Stimulated activated CD8-positive, alpha-beta memory T cell treated with anti-CD3 and anti-CD28 coated beads, Interleukin-7, amount 100 ng/mL, for 1 hour (primary cell): ENCODE results near the gene ANKMY2.
"Not testable (repeated sequence)": the region's sequence is repeated elsewhere in the genome, so short reads cannot be mapped to it uniquely, and the experiment has no call there.

ENCODE experiments used
- DNase-seq, 2 donors: peaks; one replicate each; pipeline ENCODE4 v3.0.0-alpha.2; 2020; ENCODE audit warnings: low read depth in 2 of 2

The ANKMY2 gene

DNA sequence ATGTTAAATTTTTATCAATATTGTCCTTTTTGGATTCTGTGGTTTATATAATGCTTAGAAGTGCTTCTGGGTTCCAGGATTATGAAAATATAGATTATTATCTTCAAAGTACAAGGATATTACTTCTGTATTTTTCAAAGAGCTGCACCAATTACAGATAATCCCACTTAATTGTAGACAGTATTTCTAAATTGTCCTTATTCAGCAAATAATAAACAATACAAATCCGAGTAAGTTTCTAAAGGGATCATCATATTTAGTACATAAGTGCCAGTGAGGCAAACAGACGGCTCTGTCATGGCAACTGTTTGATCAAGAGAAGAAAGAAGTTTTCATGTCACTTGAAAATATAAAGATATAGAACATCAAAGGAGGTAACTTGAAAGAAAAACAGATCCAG is 19.2 kb downstream of the ANKMY2 start:
- DNase-seq = no peak

DNA sequence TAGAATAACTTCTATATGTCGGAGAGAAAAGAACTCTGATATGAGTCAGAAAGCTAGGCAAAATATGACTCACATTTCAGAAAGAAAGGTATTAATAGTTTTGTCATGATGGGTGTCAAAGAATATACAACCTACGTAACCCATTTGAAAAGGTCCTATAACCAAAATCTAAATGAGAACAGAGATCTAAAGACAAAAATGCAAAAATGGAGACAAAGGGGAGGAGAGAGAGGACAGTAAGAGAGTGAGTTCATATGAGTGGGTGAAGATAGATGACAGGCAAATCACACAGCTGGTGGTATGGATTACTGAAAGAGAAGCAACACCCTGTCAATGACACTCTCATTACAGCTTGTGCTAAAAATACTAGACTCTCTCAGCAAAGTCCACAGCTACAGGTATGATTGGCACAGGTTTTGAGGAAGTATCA is 25.6 kb downstream of the ANKMY2 start:
- no peak for DNase-seq

DNA sequence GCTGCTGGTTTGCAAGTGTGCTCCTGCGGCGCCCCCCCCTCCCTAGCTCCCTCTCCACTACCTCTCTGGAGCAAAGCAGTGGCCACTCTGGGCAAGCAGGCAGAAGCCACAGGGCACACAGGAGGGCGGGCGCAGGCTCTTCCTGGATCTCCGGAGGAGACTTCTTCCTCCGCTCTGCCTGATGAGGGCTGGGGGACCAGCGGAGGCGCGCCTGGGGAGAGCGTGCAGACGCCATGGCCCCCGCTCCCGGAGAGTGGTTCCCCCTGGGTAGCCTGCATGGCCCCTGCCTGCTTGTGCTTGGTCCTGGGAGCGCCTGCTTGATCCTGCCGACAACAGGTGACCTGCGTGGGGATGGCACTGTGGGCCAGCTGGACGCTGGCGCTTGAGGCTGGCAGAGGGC is 29.0 kb downstream of the ANKMY2 start:
- no peak for DNase-seq

DNA sequence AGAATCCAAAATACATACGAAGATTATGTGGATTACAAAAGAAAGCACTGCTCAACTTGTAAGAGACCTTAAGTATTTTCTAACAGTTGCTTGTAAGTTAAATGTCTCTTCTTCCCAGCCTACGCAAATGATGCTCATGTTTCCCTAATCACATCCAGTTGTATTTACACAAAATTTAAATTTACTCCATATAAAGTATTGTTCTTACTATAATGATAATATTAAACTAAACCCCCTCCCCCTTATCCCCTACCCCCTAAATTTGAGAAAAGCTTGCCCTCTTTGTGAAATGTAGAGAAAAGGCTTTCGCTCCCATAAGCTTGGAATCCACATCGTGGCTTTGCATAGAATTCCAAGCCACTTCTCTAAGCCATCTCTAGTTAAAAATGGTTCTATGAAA is 29.4 kb downstream of the ANKMY2 start:
- DNase-seq = no peak

DNA sequence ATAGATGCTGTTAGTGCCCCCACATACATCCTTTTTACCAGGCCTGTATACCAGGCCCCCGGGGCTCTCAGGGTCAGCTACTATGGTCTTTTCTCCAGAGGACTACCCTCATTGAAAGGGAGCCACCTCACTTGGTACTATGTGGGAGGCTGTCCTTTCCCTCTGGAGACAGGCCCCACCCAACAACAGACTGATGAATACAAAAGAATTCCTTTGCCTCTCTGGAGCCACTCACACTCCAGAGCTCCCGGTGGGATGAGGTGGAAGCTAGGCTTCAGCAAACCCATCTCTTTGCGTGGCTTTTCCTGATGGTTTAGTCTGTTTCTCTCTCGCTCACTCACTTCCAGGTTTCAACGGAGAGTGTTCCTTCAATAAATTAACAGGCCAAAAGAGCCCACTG is 30.3 kb downstream of the ANKMY2 start:
- no peak for DNase-seq

DNA sequence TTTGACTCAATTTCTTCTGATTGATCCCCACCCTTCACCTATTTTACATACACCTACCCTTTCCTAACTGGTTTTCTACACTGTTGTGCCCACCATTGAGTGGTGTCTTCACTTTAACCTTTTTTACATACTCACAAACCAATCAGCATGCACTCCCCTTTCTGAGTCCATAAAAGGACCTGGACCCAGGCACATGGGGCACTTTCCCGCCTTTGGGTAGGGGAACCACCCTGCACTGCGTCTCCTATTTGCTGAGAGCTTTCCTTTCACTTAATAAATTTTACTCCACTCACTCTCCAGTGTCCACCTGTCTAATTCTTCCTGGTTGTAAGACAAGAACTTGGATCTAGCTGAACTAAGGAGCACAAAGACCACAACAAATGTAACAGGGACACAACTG is 33.8 kb downstream of the ANKMY2 start:
- no peak for DNase-seq

DNA sequence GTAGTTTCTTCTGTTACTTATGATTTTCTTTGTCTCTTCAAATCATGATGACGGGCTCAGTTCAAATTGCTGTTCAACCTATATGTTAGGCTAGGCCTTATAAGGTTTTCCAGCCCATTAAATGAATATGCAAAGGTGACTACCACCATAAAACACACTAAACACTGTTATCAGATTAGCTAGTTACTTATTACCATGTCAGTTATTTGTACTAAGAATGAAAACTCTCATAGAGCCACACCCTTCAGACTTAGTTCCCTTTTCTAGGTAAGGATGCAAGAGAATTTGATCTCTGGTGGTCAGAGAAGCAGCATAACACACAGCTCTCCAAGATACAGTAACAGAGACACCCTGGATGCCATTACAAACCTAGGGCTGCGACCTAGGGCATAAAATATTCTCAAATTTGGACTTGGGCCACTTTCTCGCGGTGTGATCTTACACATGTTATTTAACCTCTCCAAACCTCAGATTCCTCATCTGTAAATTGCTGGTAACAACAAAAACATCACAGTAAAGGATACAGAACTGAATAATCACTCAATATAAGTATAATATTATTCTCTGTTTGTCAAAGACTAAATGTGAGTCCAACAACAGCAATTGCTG is 35.6 kb downstream of the ANKMY2 start:
- DNase-seq = no peak

DNA sequence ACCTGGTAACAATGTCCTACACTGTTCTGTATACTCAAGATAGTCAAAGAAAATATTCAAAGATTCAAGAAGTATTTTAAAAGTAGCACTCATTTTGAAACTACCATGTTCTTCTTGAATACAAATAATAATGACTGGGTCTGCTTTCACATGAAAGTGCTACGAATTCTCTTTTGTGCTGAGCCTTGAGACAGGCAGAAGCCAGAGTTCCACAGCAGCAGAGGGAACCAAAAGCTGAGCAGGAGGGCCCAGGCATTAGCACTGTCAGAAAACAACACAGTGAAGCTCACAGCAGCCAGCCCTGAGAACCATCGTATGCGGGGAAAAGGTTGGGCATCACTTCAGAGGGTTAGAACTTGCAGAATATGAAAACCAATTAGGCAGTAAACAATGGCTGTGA is 38.9 kb downstream of the ANKMY2 start:
- DNase-seq = no peak

DNA sequence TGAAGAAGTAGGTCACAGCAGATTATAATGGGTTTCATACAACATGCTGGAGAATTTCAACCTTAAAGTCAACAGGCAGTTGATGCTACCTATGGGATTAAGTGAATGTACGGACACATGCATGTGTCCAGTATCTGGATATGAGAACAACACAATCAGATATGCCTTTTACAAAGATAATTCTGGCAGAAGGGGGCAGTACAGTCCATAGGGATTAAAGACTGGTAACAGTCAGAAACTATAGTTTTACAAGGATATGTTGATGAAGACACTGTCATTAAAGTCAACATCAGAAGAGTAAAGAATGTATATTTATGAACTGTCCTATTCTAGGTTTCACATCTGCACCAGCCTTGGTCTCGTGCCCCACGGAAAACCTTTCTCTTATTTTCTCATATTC is 41.5 kb downstream of the ANKMY2 start:
- DNase-seq = no peak

DNA sequence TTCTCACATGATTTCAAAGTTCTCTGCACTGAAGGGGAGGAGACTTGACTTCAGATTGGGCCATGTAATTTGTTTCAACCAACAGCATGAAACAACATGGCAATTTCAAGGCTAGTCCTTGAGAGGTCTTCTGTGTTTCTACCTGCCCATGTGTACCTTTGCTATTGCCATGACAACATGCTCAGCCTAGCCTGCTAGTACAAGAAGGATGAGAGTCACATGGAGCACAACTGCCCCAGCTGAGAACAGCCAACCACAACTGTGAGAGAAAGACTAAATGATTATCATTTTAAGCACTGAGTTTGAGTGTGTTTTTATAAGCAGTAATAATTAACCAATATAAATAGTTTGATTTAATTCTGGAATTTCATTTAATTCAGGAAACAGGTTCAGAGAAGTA is 41.9 kb downstream of the ANKMY2 start:
- DNase-seq = no peak

DNA sequence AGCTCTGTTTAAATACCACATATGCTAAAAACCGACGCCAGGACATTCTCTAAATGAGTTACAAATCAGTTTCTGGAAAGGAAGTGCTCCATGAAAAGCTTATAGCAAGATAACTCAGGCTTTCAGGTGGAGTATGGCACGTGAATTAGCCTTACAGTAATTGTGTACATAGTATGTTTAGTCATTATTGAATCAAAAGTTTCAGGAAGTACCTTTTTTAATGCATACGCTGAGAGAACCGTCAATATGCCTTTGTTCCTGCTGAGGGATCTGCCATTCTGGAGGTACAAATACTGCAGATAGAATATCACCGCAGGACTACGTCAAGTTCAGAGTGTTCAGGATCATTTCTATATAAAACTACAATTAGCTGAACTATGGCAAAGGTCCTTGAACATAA is 45.7 kb downstream of the ANKMY2 start:
- no peak for DNase-seq

DNA sequence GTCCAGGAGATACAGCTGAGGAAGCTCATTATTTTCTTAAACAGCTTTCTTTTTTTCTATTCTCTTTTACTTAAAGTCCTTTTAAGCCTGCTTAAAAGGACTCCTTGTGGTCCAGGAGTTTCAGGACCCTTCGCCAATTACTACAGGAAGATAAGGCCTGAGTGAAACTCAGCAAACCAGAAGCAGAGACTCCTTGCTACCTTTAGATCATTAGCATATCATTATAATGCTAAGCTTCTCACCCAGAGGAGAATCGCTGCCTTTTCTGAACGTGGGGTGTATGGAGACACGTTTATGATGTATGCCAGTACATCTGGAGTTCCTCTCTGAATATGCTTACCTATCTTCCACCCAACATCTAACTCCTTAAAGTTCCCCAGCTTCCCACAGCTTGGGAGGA is 47.5 kb downstream of the ANKMY2 start:
- no peak for DNase-seq

DNA sequence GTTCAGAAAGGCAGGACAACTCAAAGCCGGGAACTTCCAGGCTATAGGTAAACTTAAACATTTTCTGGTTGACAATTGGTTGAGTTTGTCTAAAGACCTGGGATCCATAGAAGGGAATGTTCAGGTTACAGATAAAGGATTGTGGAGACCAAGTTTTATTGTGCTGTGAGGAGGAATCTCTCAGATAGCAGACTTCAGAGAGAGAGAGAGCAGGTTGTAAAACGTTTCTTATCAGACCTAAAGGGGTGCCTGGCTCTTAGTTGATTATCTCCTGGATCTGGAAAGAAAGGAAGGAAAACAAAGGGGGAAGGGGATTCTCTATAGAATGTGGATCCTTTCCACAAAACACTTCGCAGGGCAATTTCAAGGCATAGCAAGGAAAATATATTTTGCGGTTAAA is 50.0 kb downstream of the ANKMY2 start:
- DNase-seq = not testable (repeated sequence)

DNA sequence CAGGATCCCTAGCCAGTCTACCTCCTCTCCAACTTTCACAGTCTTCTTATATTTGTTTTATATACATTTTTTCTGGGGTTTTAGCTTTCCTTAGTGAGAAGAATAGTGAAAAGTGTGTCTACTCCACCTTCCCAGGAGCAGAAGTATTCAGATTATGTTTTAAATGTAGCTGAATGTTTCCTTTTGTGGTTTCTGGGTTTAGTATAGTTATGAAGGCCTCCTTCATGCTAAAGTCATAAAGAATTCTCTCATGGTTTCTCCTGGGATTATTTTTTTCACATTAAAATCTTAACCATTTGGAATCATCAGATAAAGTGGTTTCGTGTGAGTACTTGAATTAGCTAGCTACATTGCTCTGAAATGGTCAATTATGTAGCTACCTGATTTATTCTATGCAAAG is 50.9 kb downstream of the ANKMY2 start:
- no peak for DNase-seq

DNA sequence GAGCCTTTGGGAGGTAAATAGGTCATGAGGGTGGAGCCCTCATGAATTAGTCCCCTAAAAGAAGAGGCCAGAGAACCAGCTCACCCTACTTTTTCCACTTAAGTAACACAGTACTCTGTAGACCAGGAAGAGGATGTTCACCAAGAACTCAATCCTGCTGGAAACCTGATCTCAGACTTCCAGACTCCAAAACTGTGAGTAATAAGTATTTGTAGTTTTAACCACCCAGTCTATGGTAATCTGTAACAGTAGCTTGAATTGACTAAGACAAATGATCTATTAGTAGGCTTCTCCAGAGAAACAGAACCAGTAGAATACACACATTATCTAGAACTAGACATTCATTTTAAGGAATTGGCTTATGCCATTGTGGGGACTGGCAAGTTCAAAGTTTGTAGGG is 51.5 kb downstream of the ANKMY2 start:
- DNase-seq = no peak

DNA sequence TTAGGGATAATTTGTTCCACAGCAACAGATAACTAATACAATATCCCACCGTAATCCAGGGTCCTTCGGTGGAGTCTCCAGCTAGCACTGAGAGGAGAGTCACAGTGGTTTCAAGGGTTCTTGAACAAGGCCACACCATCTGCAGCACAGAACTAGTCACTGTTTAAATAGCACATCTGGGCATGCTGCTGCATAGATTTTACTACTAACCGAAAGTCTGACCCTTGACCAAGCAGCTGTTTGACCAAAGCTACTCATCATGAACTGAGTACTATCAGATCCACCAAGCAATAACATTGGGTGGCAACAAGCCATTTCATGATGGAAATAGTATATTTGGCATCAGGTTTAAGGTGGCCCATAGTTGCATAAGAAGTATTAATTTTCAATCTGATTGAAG is 53.2 kb downstream of the ANKMY2 start:
- DNase-seq = no peak

DNA sequence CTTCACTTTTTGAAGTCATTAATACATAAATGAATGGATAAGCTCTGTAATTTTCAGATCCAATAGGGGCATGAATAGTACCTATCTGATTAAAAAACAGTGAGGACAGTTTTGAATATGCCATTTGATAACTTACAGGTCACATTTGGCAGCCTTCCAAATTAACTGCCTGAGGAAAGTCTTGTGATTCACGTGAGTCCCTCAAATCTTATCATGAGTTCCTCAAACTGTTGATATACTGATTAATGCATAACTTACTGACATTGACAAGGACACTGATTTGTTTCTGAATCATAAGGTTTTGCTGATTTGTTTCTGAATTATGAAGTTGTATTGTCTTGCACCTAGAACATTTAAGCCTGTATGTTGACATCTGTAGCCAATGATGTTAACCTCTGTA is 55.1 kb downstream of the ANKMY2 start:
- DNase-seq = no peak

DNA sequence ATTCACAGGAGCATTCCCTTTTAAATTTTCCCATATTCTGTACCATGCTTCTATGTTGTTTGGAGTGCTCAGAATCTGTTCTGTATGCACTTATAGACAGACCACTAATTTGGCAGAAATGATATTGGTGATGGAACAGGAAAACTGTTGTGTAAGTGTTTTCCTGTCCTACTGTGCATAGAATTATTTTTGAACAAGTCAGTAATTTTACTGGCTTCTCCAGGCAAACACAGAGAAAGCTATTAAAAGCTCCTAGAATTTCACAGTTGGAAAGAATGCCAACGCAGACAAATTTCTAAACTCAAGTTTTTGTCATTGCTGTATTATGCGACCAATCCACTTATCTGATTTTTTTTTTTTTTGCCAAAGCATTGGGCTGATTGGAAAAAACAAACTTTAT is 55.7 kb downstream of the ANKMY2 start:
- DNase-seq = no peak

DNA sequence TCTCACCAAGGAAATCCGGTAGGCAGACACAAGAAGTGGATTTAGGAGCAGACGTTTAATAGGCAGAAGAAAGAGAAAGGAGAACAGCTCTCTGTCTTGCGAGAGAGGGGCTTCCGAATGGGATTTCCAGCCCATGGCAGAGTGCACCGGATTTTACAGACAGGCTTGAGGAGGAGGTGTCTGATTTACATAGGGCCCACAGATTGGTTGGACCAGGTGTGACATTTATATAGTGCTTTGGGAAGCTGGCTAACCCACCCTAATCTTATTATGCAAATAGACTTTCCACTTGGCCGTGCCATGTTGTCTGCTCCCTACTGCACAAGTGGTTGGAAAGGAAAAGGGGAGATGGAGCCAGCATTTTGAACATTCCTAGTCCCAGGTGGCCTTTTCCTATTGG is 57.8 kb downstream of the ANKMY2 start:
- DNase-seq = no peak

DNA sequence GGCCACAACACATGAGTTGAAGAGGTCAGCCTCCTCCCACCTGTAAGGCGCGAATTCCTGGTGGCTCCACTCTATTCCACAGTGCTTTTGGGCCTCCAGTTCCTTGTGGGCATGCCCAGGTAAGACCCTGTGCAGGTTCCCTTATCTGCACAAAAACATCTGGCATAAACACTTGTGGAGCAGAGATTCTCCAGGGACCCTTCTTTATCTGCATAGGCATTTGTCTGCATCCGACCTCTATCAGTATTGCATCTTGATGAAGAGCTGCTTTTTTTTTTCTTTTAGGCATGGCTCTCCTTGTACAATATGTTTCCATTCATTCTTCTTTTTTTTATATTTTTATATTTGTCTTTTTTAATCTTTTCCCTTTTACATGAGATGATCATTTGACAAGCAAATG is 58.4 kb downstream of the ANKMY2 start:
- DNase-seq = no peak

DNA sequence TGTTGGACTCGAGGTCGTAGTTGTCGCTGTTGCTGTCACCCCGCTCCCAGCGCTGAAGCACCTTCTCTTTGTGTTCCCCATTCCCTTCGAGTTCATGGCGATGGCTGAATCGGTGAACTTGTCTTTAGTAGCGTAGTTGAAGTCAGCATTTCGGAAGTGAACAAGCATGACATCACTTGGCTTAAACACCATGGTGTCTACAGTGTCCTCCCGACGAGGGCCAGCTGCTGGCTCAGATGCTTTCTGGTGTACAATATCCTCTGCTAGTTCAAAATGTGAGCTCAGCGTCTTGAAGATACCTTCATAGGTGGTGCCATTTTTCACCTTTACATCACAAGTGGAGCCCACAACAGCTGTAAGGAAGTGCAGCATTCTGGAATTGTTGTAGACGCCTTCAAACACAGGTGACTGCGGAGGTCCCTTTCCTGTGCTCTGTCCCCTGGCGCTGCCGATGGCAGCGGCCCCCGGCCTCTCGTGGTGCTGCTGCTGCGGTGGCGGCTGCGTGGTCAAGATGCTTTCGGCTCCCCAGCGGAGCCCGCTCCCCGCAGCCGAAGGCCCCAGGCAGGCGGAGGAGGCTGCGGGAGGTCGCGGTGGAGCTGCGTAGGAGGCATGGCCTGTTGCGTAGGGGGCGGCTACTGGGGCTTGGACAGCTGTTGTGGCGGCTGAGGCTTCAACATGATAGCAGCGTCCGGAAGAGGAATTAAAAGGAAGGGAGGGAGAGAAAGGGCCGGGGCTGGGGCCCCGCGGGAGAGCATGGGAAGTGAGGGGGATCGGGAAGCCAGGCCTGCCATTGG is 59.3 kb downstream of the ANKMY2 start:
- DNase-seq = no peak

DNA sequence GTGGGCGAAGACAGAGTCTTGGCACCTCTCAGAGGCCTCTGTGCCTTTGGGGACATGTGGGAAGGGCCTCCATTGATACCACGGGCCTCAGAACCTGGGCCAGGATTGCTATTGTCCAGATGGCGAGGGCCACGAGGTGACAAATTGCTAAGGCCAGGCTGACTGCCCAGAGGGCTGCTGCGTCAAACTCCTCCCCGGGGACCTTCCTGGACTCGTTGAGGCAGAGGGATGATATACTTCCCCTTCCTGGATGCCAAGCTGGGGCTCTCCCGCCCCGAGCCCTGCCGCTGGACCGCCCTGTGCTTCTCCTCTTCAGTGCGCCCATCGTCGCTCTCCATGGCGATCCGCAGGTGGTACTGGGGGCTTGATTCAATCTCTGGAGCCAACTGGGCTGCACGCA is 60.0 kb downstream of the ANKMY2 start:
- DNase-seq = no peak

DNA sequence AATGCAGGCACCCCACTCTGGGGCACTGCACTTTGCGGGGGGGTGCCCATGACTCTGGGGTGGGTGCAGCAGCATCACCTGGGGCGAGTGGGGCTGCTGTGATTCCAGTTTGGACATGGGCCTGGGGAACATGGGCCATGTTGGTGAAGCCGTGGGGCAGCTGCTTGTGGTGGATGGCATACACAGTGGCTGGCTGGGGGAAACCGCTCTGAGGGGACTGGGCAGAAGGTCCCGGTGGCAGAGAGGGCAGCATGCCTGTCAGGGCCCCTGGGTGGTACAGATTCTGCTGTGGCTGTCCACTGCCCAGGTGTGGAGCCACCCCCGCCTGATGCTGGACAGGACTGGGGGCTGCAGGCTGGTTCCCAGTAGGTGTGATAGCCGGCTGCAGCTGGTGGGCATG is 61.7 kb downstream of the ANKMY2 start:
- DNase-seq = no peak

DNA sequence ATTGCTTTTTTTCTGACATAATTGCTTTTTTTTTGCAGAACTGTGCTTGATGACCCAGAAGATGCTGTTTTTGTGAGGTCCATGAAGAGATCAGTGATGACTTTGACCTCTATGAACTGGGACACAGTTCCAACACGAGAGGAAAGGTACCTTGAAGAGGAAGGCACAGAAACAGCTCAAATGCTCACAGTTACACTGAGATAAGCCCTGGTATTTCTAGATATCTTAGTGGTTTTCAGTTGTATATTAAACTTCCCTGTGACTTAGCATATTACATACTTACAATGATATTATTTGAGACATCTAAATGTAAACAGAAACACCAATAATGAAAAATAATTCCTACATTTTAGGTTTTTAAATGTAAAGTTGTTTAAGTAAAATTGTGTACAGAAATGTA is 64.3 kb downstream of the ANKMY2 start:
- no peak for DNase-seq
